ENCODE data around the gene SP8. TPM values are rescaled to one million over a fixed set of nuclear protein-coding genes. Genes with fewer than 3 reads are reported as not detected.

Gene SP8
- total RNA-seq, 2 donors from 2014 or later: not detected

- DNase-seq (ENCODE audit: low spot score) (no peak), ATAC-seq (ENCODE audit: insufficient number of reproducible peaks, low FRiP score, low read depth) (no peak)
These were observed 10.9 kb upstream of the SP8 start for GRCh38 chr7:20797462-20798080.

GRCh38 chr7:20797042-20797461 lies 10.4 kb upstream of the SP8 start:
- H3K27ac ChIP-seq: peak overlapping the region in 1 of 2 donors; percentile 8
- peak overlapping the region; percentile 69 for H3K4me3 ChIP-seq
- no peaks in the 10 kb centered on the region for H3K9me3 ChIP-seq
- DNase-seq (ENCODE audit: low spot score) (no peak), ATAC-seq (ENCODE audit: insufficient number of reproducible peaks, low FRiP score, low read depth) (no peak)
- H3K27me3 ChIP-seq (replicated peaks; ENCODE audit: insufficient read depth): peaks cover 30% of the 10 kb centered on the region
- TF ChIP-seq CTCF (IDR thresholded peaks at IDR 0.05): no peak
- no peaks in the 10 kb centered on the region for H3K36me3 ChIP-seq
- H3K4me1 ChIP-seq (ENCODE audit: control insufficient read depth in 1 of 2, low read depth in 2 of 2): peaks cover 0 to 13% of the 10 kb centered on the region in 2 donors

More at GRCh38 chr7:20797462-20798080, 10.9 kb upstream of the SP8 start:
- H3K27me3 ChIP-seq (replicated peaks; ENCODE audit: insufficient read depth): peaks cover 28% of the 10 kb centered on the region
- peaks cover 0 to 13% of the 10 kb centered on the region in 2 donors for H3K4me1 ChIP-seq (ENCODE audit: control insufficient read depth in 1 of 2, low read depth in 2 of 2)
- H3K4me3 ChIP-seq: peak overlapping the region; percentile 69
- H3K9me3 ChIP-seq: no peaks in the 10 kb centered on the region
- H3K36me3 ChIP-seq: no peaks in the 10 kb centered on the region
- H3K27ac ChIP-seq: peak overlapping the region in 1 of 2 donors; percentile 8
- no peak for TF ChIP-seq CTCF (IDR thresholded peaks at IDR 0.05)

GRCh38 chr7:20796500-20796899 lies 9.8 kb upstream of the SP8 start:
- peaks cover 0 to 13% of the 10 kb centered on the region in 2 donors for H3K4me1 ChIP-seq (ENCODE audit: control insufficient read depth in 1 of 2, low read depth in 2 of 2)
- H3K9me3 ChIP-seq: no peaks in the 10 kb centered on the region
- no peak overlapping the region for H3K27ac ChIP-seq
- DNase-seq (ENCODE audit: low spot score) (no peak), ATAC-seq (ENCODE audit: insufficient number of reproducible peaks, low FRiP score, low read depth) (no peak)
- H3K36me3 ChIP-seq: no peaks in the 10 kb centered on the region
- TF ChIP-seq CTCF (IDR thresholded peaks at IDR 0.05): no peak
- H3K27me3 ChIP-seq (replicated peaks; ENCODE audit: insufficient read depth): peaks cover 35% of the 10 kb centered on the region
- H3K4me3 ChIP-seq: no peak overlapping the region

GRCh38 chr7:20795881-20796280 lies 9.2 kb upstream of the SP8 start:
- ATAC-seq (ENCODE audit: insufficient number of reproducible peaks, low FRiP score, low read depth): no peak
- H3K27me3 ChIP-seq (replicated peaks; ENCODE audit: insufficient read depth): peaks cover 41% of the 10 kb centered on the region
- no peak for DNase-seq (ENCODE audit: low spot score)
- no peak overlapping the region for H3K27ac ChIP-seq
- H3K36me3 ChIP-seq: no peaks in the 10 kb centered on the region
- H3K4me1 ChIP-seq (ENCODE audit: control insufficient read depth in 1 of 2, low read depth in 2 of 2): peaks cover 0 to 13% of the 10 kb centered on the region in 2 donors
- no peak for TF ChIP-seq CTCF (IDR thresholded peaks at IDR 0.05)
- no peak overlapping the region for H3K4me3 ChIP-seq
- H3K9me3 ChIP-seq: no peaks in the 10 kb centered on the region

- ATAC-seq (ENCODE audit: insufficient number of reproducible peaks, low FRiP score, low read depth): no peak
- Histone ChIP-seq H3K27ac (no peak overlapping the region), H3K27me3 (replicated peaks; ENCODE audit: insufficient read depth) (peaks cover 43% of the 10 kb centered on the region), H3K4me3 (no peak overlapping the region), H3K4me1 (ENCODE audit: control insufficient read depth in 1 of 2, low read depth in 2 of 2) (peaks cover 0 to 13% of the 10 kb centered on the region in 2 donors), H3K36me3 (no peaks in the 10 kb centered on the region), H3K9me3 (no peaks in the 10 kb centered on the region)
- no peak for DNase-seq (ENCODE audit: low spot score)
- no peak for TF ChIP-seq CTCF (IDR thresholded peaks at IDR 0.05)
These were observed 8.7 kb upstream of the SP8 start for GRCh38 chr7:20795361-20795760.
